IMR-90 (cell line): ENCODE results near the gene RHOD. TPM values are rescaled to one million over a fixed set of nuclear protein-coding genes. Genes with fewer than 3 reads are reported as not detected.

Source experiments
- ATAC-seq: fragments of 200-7000 bp; cut with Tn5 transposase; 2 replicates; pipeline ENCODE4 v1.9.1; 2020; ENCODE audit warnings: low read depth, mild to moderate bottlenecking, moderate library complexity
- BruUV-seq: library from RNA; stranded (reverse); fragments of 400-500 nt; replicated peaks from 2 replicates; lab custom pipeline; 2021; lab: Mats Ljungman, UMichigan
- CTCF ChIA-PET: fragments of 300-600 bp; formaldehyde crosslinking; extraction: SDS; loops from one replicate; lab custom pipeline; 2021; ENCODE audit warnings: antibody characterized with exemption; lab: Yijun Ruan, JAX
- POLR2A ChIA-PET: fragments of 300-600 bp; sonication (Branson Sonifier 250); formaldehyde crosslinking; loops from one replicate; lab custom pipeline; 2022; ENCODE audit warnings: antibody characterized with exemption; ENCODE audit not compliant: unreplicated experiment; lab: Charles Lee
- DNase-seq: peaks from one replicate; pipeline ENCODE4 v3.0.0; 2013
- H2AFZ ChIP-seq: replicated peaks from 2 replicates; pipeline ENCODE3; 2013; ENCODE audit warnings: low read length, mild to moderate bottlenecking; ENCODE audit not compliant: poor library complexity
- H2AK5ac ChIP-seq: 2 replicates; pipeline ENCODE4 v1.6.1; 2013; ENCODE audit warnings: low read depth, low read length, inconsistent platforms
- H2AK9ac ChIP-seq: replicated peaks from 2 replicates; pipeline ENCODE3; 2013; ENCODE audit warnings: mild to moderate bottlenecking, low read depth, low read length, moderate library complexity; ENCODE audit not compliant: poor library complexity
- H2BK120ac ChIP-seq: 2 replicates; pipeline ENCODE4 v1.6.1; 2013; ENCODE audit warnings: low read depth, low read length, inconsistent platforms
- H2BK15ac ChIP-seq: 3 replicates; pipeline ENCODE4 v1.6.1; 2013; ENCODE audit warnings: low read depth, low read length, inconsistent platforms
- H2BK20ac ChIP-seq: 2 replicates; pipeline ENCODE4 v1.6.1; 2013; ENCODE audit warnings: low read depth, mild to moderate bottlenecking, inconsistent platforms, low read length, moderate library complexity
- H2BK5ac ChIP-seq: 2 replicates; pipeline ENCODE4 v1.6.1; 2013; ENCODE audit warnings: mild to moderate bottlenecking, low read depth, low read length, inconsistent platforms; ENCODE audit not compliant: poor library complexity, severe bottlenecking
- H3K14ac ChIP-seq: replicated peaks from 2 replicates; pipeline ENCODE4 v1.6.1; 2013; ENCODE audit warnings: low read depth, low read length, inconsistent platforms
- H3K18ac ChIP-seq: 2 replicates; pipeline ENCODE4 v1.6.1; 2013; ENCODE audit warnings: low read depth, low read length, control low read depth
- H3K23ac ChIP-seq: 2 replicates; pipeline ENCODE4 v1.6.1; 2013; ENCODE audit warnings: low read depth, low read length, inconsistent platforms
- H3K27ac ChIP-seq: 2 replicates; pipeline ENCODE4 v1.5.1; 2013; ENCODE audit warnings: mild to moderate bottlenecking, control low read depth, low read length; ENCODE audit not compliant: insufficient read depth
- H3K27me3 ChIP-seq: 2 replicates; pipeline ENCODE4 v1.6.1; 2013; ENCODE audit warnings: low read length; ENCODE audit not compliant: control insufficient read depth, insufficient read depth
- H3K36me3 ChIP-seq: 2 replicates; pipeline ENCODE4 v1.6.1; 2013; ENCODE audit warnings: low read length, mixed read lengths; ENCODE audit not compliant: control insufficient read depth, insufficient read depth
- H3K4ac ChIP-seq: 2 replicates; pipeline ENCODE4 v1.6.1; 2013; ENCODE audit warnings: low read depth, low read length, inconsistent platforms
- H3K4me1 ChIP-seq: 2 replicates; pipeline ENCODE4 v1.6.1; 2013; ENCODE audit warnings: low read length, mixed read lengths; ENCODE audit not compliant: control insufficient read depth, insufficient read depth
- H3K4me2 ChIP-seq: 2 replicates; pipeline ENCODE4 v1.6.1; 2013; ENCODE audit warnings: low read depth, mild to moderate bottlenecking, control low read depth, low read length, moderate library complexity
- H3K4me3 ChIP-seq: 2 replicates; pipeline ENCODE4 v1.5.1; 2013; ENCODE audit warnings: low read depth, mild to moderate bottlenecking, control low read depth, low read length, moderate library complexity; ENCODE audit not compliant: insufficient read depth
- H3K56ac ChIP-seq: 2 replicates; pipeline ENCODE4 v1.6.1; 2013; ENCODE audit warnings: low read length, inconsistent platforms; ENCODE audit not compliant: insufficient read depth; ENCODE audit errors: extremely low read depth
- H3K79me1 ChIP-seq, 2 experiments: 2 replicates each; pipeline ENCODE4 v1.6.1; 2013; ENCODE audit warnings: low read length in 2 of 2, inconsistent platforms in 1 of 2, low read depth in 1 of 2
- H3K9ac ChIP-seq: 2 replicates; pipeline ENCODE4 v1.6.1; 2013; ENCODE audit warnings: low read depth, low read length, control low read depth
- H3K9me1 ChIP-seq: 2 replicates; pipeline ENCODE4 v1.6.1; 2013; ENCODE audit warnings: low read length, inconsistent platforms; ENCODE audit not compliant: insufficient read depth
- H3K9me3 ChIP-seq: 2 replicates; pipeline ENCODE4 v1.6.1; 2013; ENCODE audit warnings: low read length; ENCODE audit not compliant: control insufficient read depth, insufficient read depth
- H4K20me1 ChIP-seq: 2 replicates; pipeline ENCODE4 v1.6.1; 2013; ENCODE audit warnings: low read length, inconsistent platforms; ENCODE audit not compliant: insufficient read depth
- H4K5ac ChIP-seq: 2 replicates; pipeline ENCODE4 v1.6.1; 2013; ENCODE audit warnings: mild to moderate bottlenecking, low read depth, low read length, control low read depth
- H4K8ac ChIP-seq, 2 experiments: 2 replicates each; pipeline ENCODE4 v1.6.1; 2013; ENCODE audit warnings: low read depth in 2 of 2, low read length in 2 of 2, control low read depth in 1 of 2, inconsistent platforms in 1 of 2
- H4K91ac ChIP-seq: 2 replicates; pipeline ENCODE4 v1.6.1; 2013; ENCODE audit warnings: low read depth, low read length, inconsistent platforms; ENCODE audit not compliant: insufficient read depth
- CTCF ChIP-seq: conservative IDR thresholded peaks from 2 replicates; pipeline ENCODE4 v1.5.1; 2012; ENCODE audit warnings: mild to moderate bottlenecking, low read depth, low read length, improper control_type of control experiment
- MAZ ChIP-seq: IDR thresholded peaks from 2 replicates; pipeline ENCODE4 v1.6.1; 2012; ENCODE audit warnings: low read depth, mild to moderate bottlenecking, low read length, improper control_type of control experiment, moderate library complexity, borderline replicate concordance
- WGBS, 2 experiments: methylation state at CpG; one replicate each; pipeline versions ENCODE4 v1.1.5 to v1.1.7; 2013; ENCODE audit warnings: missing lambda C conversion rate in 2 of 2; ENCODE audit not compliant: insufficient read length in 1 of 2; ENCODE audit errors: extremely low coverage in 2 of 2; 5-methylcytosine and 5-hydroxymethylcytosine counted together
- dilution Hi-C: fragments of 300-500 bp; cut with HindIII; formaldehyde crosslinking; loops from one replicate; pipeline ENCODE4 v1.14.3; 2018; ENCODE audit warnings: low sequenced_read_pairs; ENCODE audit not compliant: unreplicated experiment
- in situ Hi-C: fragments of 300-500 bp; cut with MboI; formaldehyde crosslinking; loops from 3 replicates; pipeline ENCODE4 v1.14.3; 2019; ENCODE audit warnings: low sequenced_read_pairs, inconsistent platforms, mixed read lengths
- intact Hi-C: fragments of 100-400 bp; cut with micrococcal nuclease; formaldehyde crosslinking; loops from 2 replicates; pipeline ENCODE4 v1.10.0; 2022
- polyA plus RNA-seq, 3 experiments: library from polyadenylated mRNA; depleted of rRNA; stranded (reverse); fragments of >200 nt; gene quantifications; 2 replicates each; pipeline ENCODE4 v1.2.3, GENCODE V29; 2012; ENCODE audit warnings: low replicate concordance in 1 of 3
- total RNA-seq: library from RNA; depleted of rRNA; stranded (reverse); fragments of >200 nt; gene quantifications from 2 replicates; pipeline ENCODE4 v1.2.3, GENCODE V29; 2012

The RHOD gene
- total and polyA plus RNA-seq, 2 of the 4 experiments (the other 2 are of a cell fraction) = 4.7 to 10.9 TPM

- Histone ChIP-seq H2AFZ (no peak overlapping the region), H3K36me3 (no peaks in the 10 kb centered on the region), H3K56ac (no peak overlapping the region), H3K18ac (no peak overlapping the region), H2BK15ac (no peak overlapping the region), H3K79me1 (no peaks in the 10 kb centered on the region), H4K20me1 (no peaks in the 10 kb centered on the region), H2AK9ac (no peak overlapping the region), H2BK5ac (no peak overlapping the region), H3K23ac (no peak overlapping the region), H3K4me1 (no peaks in the 10 kb centered on the region; the same call in 1 of the 2 replicates), H2BK120ac (no peak overlapping the region), H3K4me2 (no peak overlapping the region), H3K27ac (no peak overlapping the region), H3K14ac (no peak overlapping the region), H3K4me3 (no peak overlapping the region), H3K9ac (no peak overlapping the region), H4K5ac (no peak overlapping the region), H2BK20ac (no peak overlapping the region), H2AK5ac (no peak overlapping the region), H4K91ac (no peak overlapping the region), H3K4ac (no peak overlapping the region), H3K9me1 (no peaks in the 10 kb centered on the region), H3K27me3 (peaks cover 3% of the 10 kb centered on the region; the same call in 1 of the 2 replicates), H3K9me3 (no peaks in the 10 kb centered on the region), H4K8ac (no peak overlapping the region)
- ChIA-PET POLR2A (no interaction called here), CTCF (no interaction called here)
- in situ Hi-C loops = no loop called here
- DNase-seq (no peak), ATAC-seq (no peak)
- intact Hi-C loops = no loop called here
- no peak for TF ChIP-seq MAZ
- no peak for TF ChIP-seq CTCF
- no TSS peak for BruUV-seq
- 100% methylated on average over 1 of the region's 2 CpGs; no CpG with 5 or more reads in 1 of the 2 experiments for WGBS, 2 experiments
- dilution Hi-C loops = no loop called here
Observed at GRCh38 chr11:67105964-67106363, 49.3 kb downstream of the RHOD start.
